ENCODE measurements around the gene RIPOR1.
A peak's percentile ranks its signal among the peaks of the same experiment; 100 is the strongest.

RIPOR1 gene

GRCh38 chr16:67540756-67541155, 12.1 kb downstream of the RIPOR1 start:
- DNase-seq, result no peak

- DNase-seq, result no peak
These were observed 13.0 kb downstream of the RIPOR1 start for GRCh38 chr16:67541391-67542263.

GRCh38 chr16:67542464-67542863, 13.8 kb downstream of the RIPOR1 start:
- DNase-seq, result peak; percentile 59 to 62

GRCh38 chr16:67543036-67543435, 14.4 kb downstream of the RIPOR1 start:
- DNase-seq, result no peak

GRCh38 chr16:67543582-67543981, 15.0 kb downstream of the RIPOR1 start:
- DNase-seq, result no peak

GRCh38 chr16:67544329-67544841, 15.8 kb downstream of the RIPOR1 start:
- no peak for DNase-seq

- no peak for DNase-seq
These were observed 16.4 kb downstream of the RIPOR1 start for GRCh38 chr16:67544844-67545664.

- no peak for DNase-seq
These were observed 17.0 kb downstream of the RIPOR1 start for GRCh38 chr16:67545665-67546024.

- DNase-seq, result no peak
These were observed 17.5 kb downstream of the RIPOR1 start for GRCh38 chr16:67546091-67546501.

- DNase-seq, result peak; percentile 70 to 71
These were observed 18.3 kb downstream of the RIPOR1 start for GRCh38 chr16:67546761-67547422.

GRCh38 chr16:67547423-67548264, 19.0 kb downstream of the RIPOR1 start:
- DNase-seq, result peak in 1 of 2 donors; percentile 34

- DNase-seq, result no peak
These were observed 19.9 kb downstream of the RIPOR1 start for GRCh38 chr16:67548265-67549126.

GRCh38 chr16:67549240-67549639, 20.6 kb downstream of the RIPOR1 start:
- DNase-seq, result no peak

GRCh38 chr16:67549936-67550335, 21.3 kb downstream of the RIPOR1 start:
- no peak for DNase-seq

GRCh38 chr16:67551091-67551490, 22.5 kb downstream of the RIPOR1 start:
- DNase-seq, result no peak

- DNase-seq, result no peak
These were observed 23.3 kb downstream of the RIPOR1 start for GRCh38 chr16:67551972-67552371.

GRCh38 chr16:67552476-67552875, 23.8 kb downstream of the RIPOR1 start:
- no peak for DNase-seq

- peak; percentile 34 to 47 for DNase-seq
These were observed 27.2 kb downstream of the RIPOR1 start for GRCh38 chr16:67555795-67556212.

- no peak for DNase-seq
These were observed 30.2 kb downstream of the RIPOR1 start for GRCh38 chr16:67558859-67559258.

- no peak for DNase-seq
These were observed 32.3 kb downstream of the RIPOR1 start for GRCh38 chr16:67560827-67561342.

- no peak for DNase-seq
These were observed 32.8 kb downstream of the RIPOR1 start for GRCh38 chr16:67561501-67561823.
